Measurements from ENCODE around the gene RNF157. TPM values are rescaled to one million over a fixed set of nuclear protein-coding genes. Genes with fewer than 3 reads are reported as not detected.

Gene RNF157
- total and polyA plus RNA-seq, 8 donors, result 0.79 to 11.1 (median 8.2) TPM

DNA sequence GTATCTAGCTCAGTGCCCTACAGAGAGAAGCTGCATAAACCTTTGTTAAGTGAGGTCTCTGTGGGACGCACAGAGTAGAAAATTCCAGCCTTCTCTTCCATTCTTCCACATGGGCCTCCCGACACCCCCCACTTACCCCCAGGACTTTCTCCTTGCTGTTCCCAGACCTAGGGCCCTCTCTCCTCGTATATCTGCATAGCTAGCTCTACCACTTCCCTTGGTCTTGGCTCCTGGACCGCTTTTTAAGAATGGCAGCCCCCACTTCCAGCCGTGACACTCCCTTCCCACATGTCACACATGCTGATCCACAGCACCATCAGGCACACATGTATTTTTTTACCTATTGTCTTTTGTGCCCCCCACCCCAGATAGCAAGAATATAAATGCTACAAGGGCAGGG is 82.5 kb downstream of the RNF157 start:
- Histone ChIP-seq H3K4me3 (no peak overlapping the region), H3K27me3 (no peaks in the 10 kb centered on the region), H3K36me3 (no peaks in the 10 kb centered on the region), H3K27ac (no peak overlapping the region), H3K9me3 (no peaks in the 10 kb centered on the region), H3K4me1 (no peaks in the 10 kb centered on the region)
- DNase-seq (no peak), ATAC-seq (no peak)
- TF ChIP-seq, protein P1, sequence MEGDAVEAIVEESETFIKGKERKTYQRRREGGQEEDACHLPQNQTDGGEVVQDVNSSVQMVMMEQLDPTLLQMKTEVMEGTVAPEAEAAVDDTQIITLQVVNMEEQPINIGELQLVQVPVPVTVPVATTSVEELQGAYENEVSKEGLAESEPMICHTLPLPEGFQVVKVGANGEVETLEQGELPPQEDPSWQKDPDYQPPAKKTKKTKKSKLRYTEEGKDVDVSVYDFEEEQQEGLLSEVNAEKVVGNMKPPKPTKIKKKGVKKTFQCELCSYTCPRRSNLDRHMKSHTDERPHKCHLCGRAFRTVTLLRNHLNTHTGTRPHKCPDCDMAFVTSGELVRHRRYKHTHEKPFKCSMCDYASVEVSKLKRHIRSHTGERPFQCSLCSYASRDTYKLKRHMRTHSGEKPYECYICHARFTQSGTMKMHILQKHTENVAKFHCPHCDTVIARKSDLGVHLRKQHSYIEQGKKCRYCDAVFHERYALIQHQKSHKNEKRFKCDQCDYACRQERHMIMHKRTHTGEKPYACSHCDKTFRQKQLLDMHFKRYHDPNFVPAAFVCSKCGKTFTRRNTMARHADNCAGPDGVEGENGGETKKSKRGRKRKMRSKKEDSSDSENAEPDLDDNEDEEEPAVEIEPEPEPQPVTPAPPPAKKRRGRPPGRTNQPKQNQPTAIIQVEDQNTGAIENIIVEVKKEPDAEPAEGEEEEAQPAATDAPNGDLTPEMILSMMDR (IDR thresholded peaks at IDR 0.05), result no peak
- intact Hi-C loops (cut with DNase I), result no loop called here

DNA sequence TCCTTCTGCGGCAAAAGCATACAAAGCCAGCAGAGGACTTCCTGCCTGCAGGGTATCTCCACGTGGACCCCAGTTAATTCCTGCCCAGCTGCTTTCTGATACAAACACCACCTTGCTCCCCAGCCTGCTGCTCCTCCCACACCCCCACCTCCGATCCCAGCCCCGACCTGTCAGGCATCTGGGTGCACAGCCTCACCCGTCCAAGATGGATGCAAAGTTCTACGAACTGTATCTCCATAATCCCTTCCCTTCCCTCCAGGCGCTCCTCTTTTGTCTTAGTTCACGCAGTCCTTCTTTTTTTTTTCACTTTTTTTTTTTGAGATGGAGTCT is 83.7 kb downstream of the RNF157 start:
- H3K27ac ChIP-seq, result no peak overlapping the region
- H3K36me3 ChIP-seq, result no peaks in the 10 kb centered on the region
- intact Hi-C loops (cut with DNase I), result no loop called here
- H3K4me3 ChIP-seq, result no peak overlapping the region
- DNase-seq, result peak in 1 of 4 donors; percentile 35
- TF ChIP-seq, protein P1 (IDR thresholded peaks at IDR 0.05), result no peak
- H3K4me1 ChIP-seq, result no peaks in the 10 kb centered on the region
- H3K27me3 ChIP-seq, result no peaks in the 10 kb centered on the region
- ATAC-seq, result no peak
- no peaks in the 10 kb centered on the region for H3K9me3 ChIP-seq

DNA sequence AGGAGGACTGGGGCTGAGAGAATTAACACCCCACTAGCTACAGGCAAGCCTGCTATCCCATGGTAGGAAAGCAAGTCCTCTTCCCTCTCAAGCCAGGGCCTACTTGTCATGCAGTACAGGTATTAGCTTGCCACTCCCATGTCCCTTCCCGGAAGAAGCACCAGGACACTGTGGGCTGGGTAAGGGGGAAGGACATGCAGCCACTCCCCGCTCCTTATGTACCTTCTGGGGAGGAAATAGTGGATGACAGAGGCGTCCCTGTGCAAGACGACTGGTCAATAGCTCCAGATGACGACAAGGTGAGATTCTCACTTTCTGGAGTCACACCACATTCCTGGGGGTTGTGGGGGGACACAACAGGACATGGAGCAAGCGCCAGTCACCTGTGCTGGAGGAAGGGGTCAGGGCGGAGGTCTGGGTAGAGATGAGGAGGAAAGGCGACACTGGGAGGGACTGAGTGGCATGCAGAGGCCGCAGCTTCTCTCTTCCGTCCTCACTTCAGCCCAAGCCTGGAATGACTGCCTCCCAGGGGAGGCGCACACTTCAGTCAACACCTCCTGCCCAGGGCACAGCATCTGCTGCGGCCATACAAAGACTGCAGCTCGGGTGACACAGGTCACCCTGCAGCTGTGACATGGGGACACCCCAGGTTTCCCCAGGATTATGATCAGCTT is 84.2 kb downstream of the RNF157 start:
- intact Hi-C loops (cut with DNase I), result no loop called here
- no peak overlapping the region for H3K27ac ChIP-seq
- no peaks in the 10 kb centered on the region for H3K36me3 ChIP-seq
- H3K4me1 ChIP-seq, result no peaks in the 10 kb centered on the region
- TF ChIP-seq, protein P1 (IDR thresholded peaks at IDR 0.05), result no peak
- DNase-seq, result peak in 1 of 4 donors; percentile 31
- ATAC-seq, result no peak
- no peaks in the 10 kb centered on the region for H3K27me3 ChIP-seq
- H3K4me3 ChIP-seq, result no peak overlapping the region
- no peaks in the 10 kb centered on the region for H3K9me3 ChIP-seq

DNA sequence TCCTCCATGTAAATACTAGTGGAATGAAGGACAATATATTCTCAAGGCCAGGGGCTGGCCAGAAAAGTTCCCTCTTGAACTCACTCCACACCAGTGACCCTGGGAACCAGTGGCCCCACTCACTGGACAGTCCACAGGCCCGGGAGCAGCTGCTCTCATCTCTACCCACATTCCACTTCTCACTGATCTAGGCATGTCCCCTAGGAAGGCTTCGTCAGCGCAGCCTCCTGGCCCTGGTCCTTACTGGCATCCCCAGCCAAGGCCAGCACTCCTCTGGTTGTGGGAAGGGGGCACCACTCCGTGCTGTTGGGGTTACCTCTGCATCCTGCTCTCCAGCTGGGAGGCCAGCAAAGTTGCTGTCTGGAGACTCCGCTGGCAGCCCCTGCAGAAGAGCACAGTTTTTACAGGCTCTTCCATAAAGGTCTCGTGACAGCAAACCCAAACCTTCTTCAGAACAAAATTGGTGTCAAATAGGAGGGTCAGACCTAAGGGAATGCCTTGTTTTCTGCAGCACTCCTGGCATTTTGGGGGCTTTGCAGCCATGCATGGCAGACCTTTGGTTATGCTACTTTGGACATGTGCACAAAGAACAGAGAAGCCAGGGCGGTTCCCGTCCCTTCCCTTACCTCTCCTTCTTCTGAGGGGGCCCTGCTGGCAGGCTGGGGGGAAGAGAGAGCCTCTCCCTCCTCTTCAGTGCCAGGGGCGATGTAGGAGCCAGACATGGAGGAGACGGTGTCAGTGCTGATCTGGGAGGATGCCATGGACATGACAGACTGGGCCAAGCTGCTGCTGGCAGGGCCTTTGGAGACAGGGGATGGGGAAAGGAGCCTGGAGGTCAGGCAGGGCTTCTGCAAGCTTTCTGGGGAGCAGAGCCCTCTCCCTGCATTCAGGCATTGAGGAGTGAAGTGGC is 85.1 kb downstream of the RNF157 start:
- Histone ChIP-seq H3K27me3 (no peaks in the 10 kb centered on the region), H3K4me3 (no peak overlapping the region), H3K36me3 (no peaks in the 10 kb centered on the region), H3K27ac (no peak overlapping the region), H3K9me3 (no peaks in the 10 kb centered on the region), H3K4me1 (no peaks in the 10 kb centered on the region)
- DNase-seq, result peak in 1 of 4 donors; percentile 20
- intact Hi-C loops (cut with DNase I), result no loop called here
- TF ChIP-seq, protein P1 (IDR thresholded peaks at IDR 0.05), result no peak
- ATAC-seq, result no peak

DNA sequence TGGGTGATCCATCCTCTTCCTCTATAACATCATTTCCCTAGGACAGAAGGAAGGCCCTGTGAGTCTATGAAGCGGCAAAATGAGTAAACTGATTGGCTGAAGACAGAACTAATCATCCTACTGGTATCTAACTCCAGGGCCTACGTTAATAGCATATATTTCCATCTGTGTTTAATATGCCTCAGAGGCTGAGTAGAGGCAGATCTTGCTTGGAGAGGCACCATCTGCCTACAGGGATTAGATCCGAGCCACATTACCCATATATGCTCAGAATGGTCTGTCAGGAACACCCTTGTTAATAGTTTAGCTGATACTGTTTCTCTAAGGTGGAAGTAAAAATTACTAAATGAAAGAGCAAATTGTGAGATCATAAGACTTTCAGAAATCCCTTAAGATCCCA is 86.0 kb downstream of the RNF157 start:
- intact Hi-C loops (cut with DNase I), result no loop called here
- H3K4me1 ChIP-seq, result no peaks in the 10 kb centered on the region
- ATAC-seq, result no peak
- no peak overlapping the region for H3K27ac ChIP-seq
- DNase-seq, result no peak
- no peak overlapping the region for H3K4me3 ChIP-seq
- no peaks in the 10 kb centered on the region for H3K27me3 ChIP-seq
- no peaks in the 10 kb centered on the region for H3K36me3 ChIP-seq
- H3K9me3 ChIP-seq, result no peaks in the 10 kb centered on the region
- TF ChIP-seq, protein P1 (IDR thresholded peaks at IDR 0.05), result no peak
